ENCODE results near the gene LY86.

LY86 gene

GRCh38 chr6:6697620-6698019 lies 109.1 kb downstream of the LY86 start:
- no peaks in the 10 kb centered on the region for H3K27me3 ChIP-seq (ENCODE audit: control insufficient read depth, insufficient read depth, low read length, poor library complexity, severe bottlenecking)

GRCh38 chr6:6699741-6700367 lies 111.3 kb downstream of the LY86 start:
- H3K27me3 ChIP-seq (ENCODE audit: control insufficient read depth, insufficient read depth, low read length, poor library complexity, severe bottlenecking), result no peaks in the 10 kb centered on the region
- H3K9me3 ChIP-seq (ENCODE audit: control insufficient read depth, low read length), result no peaks in the 10 kb centered on the region
- no peak overlapping the region for H3K4me3 ChIP-seq (ENCODE audit: insufficient read depth, low read depth, low read length)
- no peaks in the 10 kb centered on the region for H3K36me3 ChIP-seq (ENCODE audit: control insufficient read depth, insufficient read depth, low read length)
- no peak overlapping the region for H3K27ac ChIP-seq (ENCODE audit: insufficient read depth, low read depth, low read length, poor library complexity, severe bottlenecking)
- WGBS, 2 experiments, result 68 to 74% methylated on average over 11 of the region's 11 CpGs
- H3K4me1 ChIP-seq (ENCODE audit: control insufficient read depth, insufficient read depth, low read length), result peaks cover 13% of the 10 kb centered on the region

More at GRCh38 chr6:6697620-6698019, 109.1 kb downstream of the LY86 start:
- 75 to 78% methylated on average over 3 of the region's 3 CpGs for WGBS, 2 experiments
- no peak overlapping the region for H3K4me3 ChIP-seq (ENCODE audit: insufficient read depth, low read depth, low read length)
- H3K27ac ChIP-seq (ENCODE audit: insufficient read depth, low read depth, low read length, poor library complexity, severe bottlenecking), result no peak overlapping the region
- peaks cover 16% of the 10 kb centered on the region for H3K4me1 ChIP-seq (ENCODE audit: control insufficient read depth, insufficient read depth, low read length)
- H3K9me3 ChIP-seq (ENCODE audit: control insufficient read depth, low read length), result no peaks in the 10 kb centered on the region
- no peaks in the 10 kb centered on the region for H3K36me3 ChIP-seq (ENCODE audit: control insufficient read depth, insufficient read depth, low read length)

DNA sequence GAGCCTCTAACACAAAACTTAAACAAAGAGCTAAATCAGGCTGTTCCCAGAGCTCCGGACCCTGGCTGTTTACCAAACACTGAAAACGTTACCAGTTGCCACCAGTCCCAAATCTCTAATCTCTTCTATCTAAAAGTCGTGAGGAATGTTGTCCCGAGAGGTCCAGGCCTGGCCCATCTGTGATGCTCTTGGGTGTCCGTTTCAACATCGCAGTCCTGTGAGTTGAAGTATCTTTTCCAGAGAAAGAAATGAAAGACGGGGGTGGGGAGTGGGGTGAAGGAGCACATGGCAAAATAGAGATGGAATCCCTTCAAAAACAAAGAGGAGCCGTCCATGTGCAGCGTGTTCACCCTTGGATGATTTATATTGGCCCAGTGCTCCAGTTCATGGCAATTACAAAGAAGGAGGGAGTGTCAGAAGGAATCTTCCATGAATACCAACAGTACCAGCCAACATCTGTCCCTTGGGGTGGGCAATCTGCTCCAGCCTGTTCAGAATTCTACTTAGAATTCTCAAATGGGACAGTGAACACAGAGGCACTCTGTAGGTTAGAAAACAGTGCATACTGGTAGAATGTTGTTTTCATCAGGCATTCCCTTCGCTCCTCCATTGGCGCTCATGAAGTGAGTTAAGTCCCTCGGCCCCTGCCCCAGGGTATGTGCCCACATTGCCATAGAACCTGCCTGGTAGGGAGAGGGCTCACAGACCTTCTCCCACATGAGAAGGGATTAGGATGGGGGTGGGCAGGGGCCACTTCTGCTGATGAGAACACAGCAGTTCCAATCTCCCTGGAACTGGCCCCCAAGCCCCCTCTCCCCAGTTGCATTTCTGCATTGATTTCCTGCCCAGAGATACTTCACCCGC lies 112.1 kb downstream of the LY86 start:
- 93 to 95% methylated on average over 13 of the region's 13 CpGs for whole genome bisulfite sequencing, 2 experiments
- Histone ChIP-seq H3K4me3 (ENCODE audit: insufficient read depth, low read depth, low read length) (no peak overlapping the region), H3K9me3 (ENCODE audit: control insufficient read depth, low read length) (no peaks in the 10 kb centered on the region), H3K27me3 (ENCODE audit: control insufficient read depth, insufficient read depth, low read length, poor library complexity, severe bottlenecking) (no peaks in the 10 kb centered on the region), H3K4me1 (ENCODE audit: control insufficient read depth, insufficient read depth, low read length) (peaks cover 6% of the 10 kb centered on the region), H3K36me3 (ENCODE audit: control insufficient read depth, insufficient read depth, low read length) (no peaks in the 10 kb centered on the region), H3K27ac (ENCODE audit: insufficient read depth, low read depth, low read length, poor library complexity, severe bottlenecking) (no peak overlapping the region)

DNA sequence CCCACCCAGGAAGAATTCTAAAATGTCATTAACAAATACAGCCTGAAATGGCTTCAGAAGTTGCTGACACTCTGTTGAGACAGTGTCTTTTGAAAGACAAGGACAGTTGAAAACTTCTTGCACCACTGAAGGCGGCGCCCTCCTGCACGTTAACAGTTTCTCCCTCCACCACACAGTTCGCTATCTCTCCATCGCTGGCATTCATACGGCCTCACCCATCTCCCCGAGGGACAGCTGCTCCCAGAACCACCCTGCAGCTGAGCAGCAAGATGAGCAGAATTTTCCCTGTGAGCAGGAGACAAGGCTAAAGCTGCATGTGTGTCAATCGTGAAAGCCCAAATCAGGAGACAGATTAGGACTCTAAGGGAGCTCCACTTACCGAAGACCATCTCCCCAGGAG lies 113.3 kb downstream of the LY86 start:
- 89% methylated on average over 9 of the region's 9 CpGs for WGBS, 2 experiments
- peaks cover 6% of the 10 kb centered on the region for H3K4me1 ChIP-seq (ENCODE audit: control insufficient read depth, insufficient read depth, low read length)
- no peaks in the 10 kb centered on the region for H3K36me3 ChIP-seq (ENCODE audit: control insufficient read depth, insufficient read depth, low read length)
- H3K9me3 ChIP-seq (ENCODE audit: control insufficient read depth, low read length), result no peaks in the 10 kb centered on the region
- H3K4me3 ChIP-seq (ENCODE audit: insufficient read depth, low read depth, low read length), result no peak overlapping the region
- no peaks in the 10 kb centered on the region for H3K27me3 ChIP-seq (ENCODE audit: control insufficient read depth, insufficient read depth, low read length, poor library complexity, severe bottlenecking)
- H3K27ac ChIP-seq (ENCODE audit: insufficient read depth, low read depth, low read length, poor library complexity, severe bottlenecking), result no peak overlapping the region

DNA sequence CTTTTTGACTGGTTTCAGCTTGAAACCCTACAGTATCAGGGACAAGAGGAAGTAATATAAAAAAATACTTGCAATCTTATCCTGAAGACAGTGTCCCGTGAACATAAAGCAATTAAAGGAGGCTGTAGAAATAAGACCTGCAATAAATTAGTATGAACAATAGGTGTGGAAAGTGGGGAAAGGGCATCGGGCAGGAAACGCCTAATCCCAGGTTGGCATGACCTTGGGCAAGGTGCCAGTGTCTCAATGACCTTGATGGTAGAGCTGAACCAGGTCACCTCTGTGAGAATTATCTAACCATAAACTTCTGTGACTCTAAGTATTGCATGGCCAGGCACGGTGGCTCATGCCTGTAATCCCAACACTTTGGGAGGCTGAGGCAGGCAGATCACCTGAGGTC lies 115.2 kb downstream of the LY86 start:
- Histone ChIP-seq H3K27me3 (ENCODE audit: control insufficient read depth, insufficient read depth, low read length, poor library complexity, severe bottlenecking) (no peaks in the 10 kb centered on the region), H3K4me1 (ENCODE audit: control insufficient read depth, insufficient read depth, low read length) (peaks cover 6% of the 10 kb centered on the region), H3K36me3 (ENCODE audit: control insufficient read depth, insufficient read depth, low read length) (no peaks in the 10 kb centered on the region), H3K4me3 (ENCODE audit: insufficient read depth, low read depth, low read length) (no peak overlapping the region), H3K27ac (ENCODE audit: insufficient read depth, low read depth, low read length, poor library complexity, severe bottlenecking) (no peak overlapping the region), H3K9me3 (ENCODE audit: control insufficient read depth, low read length) (no peaks in the 10 kb centered on the region)
- WGBS, 2 experiments, result 92 to 93% methylated on average over 4 of the region's 4 CpGs

Data from ectodermal cell (in vitro differentiated cells).